CD1c-positive myeloid dendritic cell (primary cell): Measurements from ENCODE around the gene ADAMTS2.

Source experiments
- DNase-seq: peaks from one replicate; pipeline ENCODE4 v3.0.0-alpha.2; 2016; ENCODE audit errors: extremely low spot score

ADAMTS2 gene

DNA sequence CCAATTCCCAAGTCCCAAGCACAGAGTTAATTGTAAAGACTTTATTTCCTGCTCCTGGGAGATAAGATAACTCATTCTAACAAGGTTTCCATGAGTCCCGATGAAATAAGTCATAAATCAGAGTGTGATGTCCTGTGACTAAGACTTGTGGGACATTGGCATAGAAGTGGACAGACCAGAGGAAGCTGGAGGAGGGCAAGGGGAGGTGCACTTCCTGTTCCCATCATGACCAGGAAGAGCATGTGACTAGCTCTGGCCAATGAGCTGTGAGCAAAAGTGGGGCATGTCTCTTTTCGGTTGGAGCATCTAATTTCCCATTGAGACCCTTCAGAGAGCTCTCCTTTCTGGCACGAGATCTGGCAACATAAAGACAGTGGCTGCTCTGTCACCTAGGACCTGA lies 184.7 kb downstream of the ADAMTS2 start:
- no peak for DNase-seq

DNA sequence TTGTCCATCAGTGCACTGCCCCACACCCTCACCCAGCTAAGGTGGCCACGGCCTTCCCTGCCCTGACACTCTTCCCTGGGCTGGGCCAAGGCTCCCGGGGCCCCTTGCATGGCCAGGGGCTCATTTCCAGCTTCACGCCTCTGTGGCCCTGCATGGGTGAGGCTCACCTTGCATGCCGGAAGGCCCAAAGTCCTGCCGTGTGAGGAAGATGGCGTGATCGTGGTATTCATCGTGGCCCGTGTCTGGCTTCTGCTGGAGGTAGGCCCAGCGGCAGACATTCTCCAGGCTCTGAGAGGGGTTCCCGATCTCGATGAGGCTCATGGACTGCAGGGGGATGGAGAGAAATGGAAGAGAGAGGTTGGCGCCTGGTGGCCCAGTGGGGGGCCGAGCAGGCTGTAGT lies 186.7 kb downstream of the ADAMTS2 start:
- DNase-seq = no peak

GRCh38 chr5:179154991-179155955 lies 190.0 kb downstream of the ADAMTS2 start:
- DNase-seq = no peak

DNA sequence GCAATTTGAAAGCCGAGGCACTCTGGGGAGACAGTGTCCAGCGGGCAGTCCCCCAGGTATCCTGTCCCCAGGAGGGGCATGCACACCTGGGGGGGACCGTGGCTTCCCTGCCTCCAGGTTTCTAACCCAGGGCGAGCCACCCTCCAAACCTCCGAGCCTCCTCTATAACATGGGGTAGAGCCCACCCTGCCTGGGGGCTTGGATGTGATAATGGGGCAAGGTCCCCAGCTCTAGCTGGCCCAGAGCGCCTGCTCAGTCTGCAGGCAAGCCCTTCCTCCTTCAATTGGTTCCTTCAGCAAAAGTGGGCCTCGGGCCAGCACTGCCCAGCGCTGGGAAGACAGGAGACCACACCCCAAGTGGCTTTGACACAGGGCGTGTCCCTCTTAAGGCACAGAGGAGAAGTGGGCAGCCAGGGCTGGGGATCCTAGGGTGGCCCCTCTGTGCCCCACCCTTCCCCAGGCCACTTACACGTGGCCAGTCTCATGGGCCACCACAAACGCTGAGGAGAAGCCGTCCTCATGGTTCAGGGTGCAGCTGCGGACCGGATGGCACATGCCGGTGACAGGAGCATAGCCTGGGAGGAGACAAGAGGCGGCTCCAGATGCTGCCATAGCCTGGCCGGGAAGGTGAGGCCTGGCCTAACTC lies 190.8 kb downstream of the ADAMTS2 start:
- no peak for DNase-seq

- no peak for DNase-seq
These were observed 191.3 kb downstream of the ADAMTS2 start for GRCh38 chr5:179153921-179154345.

DNA sequence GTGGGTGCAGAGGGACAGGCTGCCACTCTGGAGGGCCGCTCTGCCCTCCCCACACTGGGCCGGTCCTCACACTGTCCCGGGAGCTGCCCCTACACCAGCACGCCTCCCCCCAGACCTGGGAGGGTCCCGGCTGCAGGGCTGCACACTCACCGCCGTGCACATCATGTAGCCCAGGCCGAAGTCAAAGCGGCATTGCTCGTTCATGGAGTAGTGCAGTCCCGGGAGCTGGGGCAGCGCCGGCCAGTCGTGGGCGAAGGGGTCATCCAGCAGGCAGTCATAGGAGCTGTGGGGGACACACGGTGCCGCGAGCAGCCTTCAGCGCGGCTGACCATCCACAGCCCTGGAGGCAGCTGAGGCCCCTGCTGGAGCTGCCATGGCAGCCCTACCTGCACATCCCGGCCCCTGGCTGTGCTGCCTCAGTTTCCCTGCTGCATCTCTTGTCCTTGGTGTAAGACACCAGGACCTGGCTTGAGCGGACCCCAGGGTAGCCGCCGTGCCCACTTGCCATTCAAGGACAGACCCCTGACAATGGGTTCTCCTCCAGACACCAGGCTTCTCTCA lies 191.8 kb downstream of the ADAMTS2 start:
- DNase-seq = no peak

- no peak for DNase-seq
These were observed 192.3 kb downstream of the ADAMTS2 start for GRCh38 chr5:179152941-179153340.

- no peak for DNase-seq
These were observed 192.9 kb downstream of the ADAMTS2 start for GRCh38 chr5:179152144-179152895.

GRCh38 chr5:179151286-179152118 lies 193.8 kb downstream of the ADAMTS2 start:
- DNase-seq = no peak

- no peak for DNase-seq
These were observed 195.2 kb downstream of the ADAMTS2 start for GRCh38 chr5:179150011-179150410.

GRCh38 chr5:179149278-179149677 lies 196.0 kb downstream of the ADAMTS2 start:
- DNase-seq = no peak

DNA sequence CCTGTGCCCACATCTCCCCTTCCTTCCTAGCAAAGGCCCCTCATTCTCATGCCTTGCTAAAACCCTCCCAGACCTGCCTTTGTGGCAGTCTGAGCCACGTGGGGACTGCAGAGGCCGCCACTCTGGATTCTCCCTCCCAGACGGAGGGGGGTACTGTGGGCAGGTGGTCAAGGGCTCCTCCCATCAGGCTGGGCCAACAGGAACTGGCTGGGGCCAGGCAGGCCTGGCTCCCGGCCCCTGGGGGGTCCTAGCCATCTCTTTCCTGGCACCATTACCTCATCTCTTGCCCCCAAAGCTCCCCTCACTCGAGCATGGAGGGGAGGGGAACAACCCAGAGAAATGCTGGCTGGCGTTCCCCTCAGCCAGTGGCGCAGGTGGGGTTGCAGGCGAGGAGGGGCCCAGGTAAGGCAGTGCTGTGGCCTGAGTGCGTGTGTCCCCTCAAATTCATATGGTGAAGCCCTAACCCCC lies 196.5 kb downstream of the ADAMTS2 start:
- no peak for DNase-seq

DNA sequence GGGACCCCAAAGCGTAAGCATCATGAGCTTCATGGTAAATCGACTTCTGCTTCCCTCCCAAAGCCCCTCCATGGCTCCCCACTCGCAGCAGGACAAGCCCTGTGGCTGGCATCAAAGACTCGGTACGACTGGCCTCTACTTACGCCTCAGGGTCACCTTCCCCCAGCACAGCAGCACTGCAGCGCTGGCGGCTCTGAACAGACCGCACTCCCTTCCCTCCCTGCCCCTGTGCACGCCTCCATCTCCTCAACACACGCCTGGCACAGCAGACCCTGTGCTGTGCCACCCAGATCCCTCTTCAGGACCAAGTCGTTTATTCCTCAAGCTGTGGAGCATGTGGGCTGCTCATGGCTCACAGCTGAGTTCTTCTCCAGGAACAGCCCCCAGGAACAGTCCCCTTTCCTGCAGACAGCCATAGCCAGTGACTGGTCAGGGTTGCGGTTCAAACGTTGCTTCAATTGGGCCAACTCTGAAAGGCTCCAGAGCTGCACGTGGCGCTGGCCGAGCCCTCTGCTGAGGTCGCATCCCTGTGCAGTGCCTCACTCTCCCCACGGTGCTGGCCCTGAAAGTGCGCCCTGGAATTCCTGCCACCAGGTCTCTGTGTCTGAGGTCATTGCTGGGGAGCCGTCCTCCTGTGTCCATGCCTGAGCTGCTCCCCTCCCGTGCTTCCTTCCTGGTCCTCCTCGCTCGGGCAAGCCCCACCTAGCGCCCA lies 197.1 kb downstream of the ADAMTS2 start:
- no peak for DNase-seq

- DNase-seq = no peak
These were observed 199.0 kb downstream of the ADAMTS2 start for GRCh38 chr5:179146277-179146676.

DNA sequence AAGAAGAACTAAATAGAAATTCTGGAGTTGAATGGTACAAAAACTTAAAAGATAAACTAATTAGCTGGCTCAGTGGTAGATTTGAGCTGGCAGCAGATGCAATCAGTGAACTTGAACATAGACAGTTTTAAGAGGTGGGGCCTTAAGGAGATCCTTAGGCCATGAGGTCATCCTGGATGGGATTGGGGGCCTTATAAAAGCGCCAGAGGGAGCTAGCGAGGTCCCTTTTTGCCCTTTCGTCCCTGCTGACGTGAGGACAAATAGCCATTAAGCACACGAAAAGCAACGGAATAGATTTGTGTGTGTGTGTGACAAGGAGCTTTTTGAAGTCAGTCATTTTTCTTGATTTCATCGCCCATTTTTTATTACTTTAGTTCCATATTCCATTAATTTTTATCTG lies 201.8 kb downstream of the ADAMTS2 start:
- no peak for DNase-seq

GRCh38 chr5:179142434-179143198 lies 202.6 kb downstream of the ADAMTS2 start:
- DNase-seq = no peak

DNA sequence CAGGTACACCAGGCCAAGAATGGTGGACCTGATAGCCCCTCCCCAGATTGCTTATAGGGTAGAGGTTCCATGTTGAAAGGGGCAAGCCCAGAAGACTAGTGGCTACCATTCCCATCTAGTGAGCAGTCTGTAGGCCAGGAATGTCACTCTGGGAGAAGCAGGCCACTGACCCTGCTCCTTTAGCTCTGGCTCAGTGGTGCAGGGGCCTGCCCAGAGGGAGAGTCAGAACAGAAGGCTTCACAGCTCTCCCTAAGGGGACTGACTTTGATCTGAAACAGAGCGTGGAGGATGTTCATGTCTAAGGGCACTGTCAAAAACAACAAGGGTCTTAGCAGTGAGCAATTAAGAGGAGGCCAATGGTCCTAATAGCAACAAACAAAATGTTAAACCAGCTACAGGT lies 203.4 kb downstream of the ADAMTS2 start:
- no peak for DNase-seq

DNA sequence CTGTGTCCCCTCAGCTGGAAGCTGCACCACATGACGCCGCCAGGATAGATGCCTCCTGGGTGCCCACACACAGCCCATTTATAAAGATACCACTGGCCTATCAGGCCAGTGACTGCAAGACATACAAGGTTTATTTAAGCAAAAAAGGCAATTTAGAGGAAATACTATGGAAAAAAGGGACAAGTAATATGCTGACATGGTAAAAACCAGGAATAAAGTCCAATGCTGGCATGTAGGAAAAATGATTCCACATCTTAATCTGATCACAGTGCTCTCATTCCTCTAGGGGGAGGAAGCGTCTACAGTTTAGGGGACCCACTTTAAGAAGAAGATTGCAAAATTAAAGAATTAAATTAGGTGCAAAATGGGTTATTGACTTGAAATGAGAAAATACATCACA lies 205.0 kb downstream of the ADAMTS2 start:
- no peak for DNase-seq

DNA sequence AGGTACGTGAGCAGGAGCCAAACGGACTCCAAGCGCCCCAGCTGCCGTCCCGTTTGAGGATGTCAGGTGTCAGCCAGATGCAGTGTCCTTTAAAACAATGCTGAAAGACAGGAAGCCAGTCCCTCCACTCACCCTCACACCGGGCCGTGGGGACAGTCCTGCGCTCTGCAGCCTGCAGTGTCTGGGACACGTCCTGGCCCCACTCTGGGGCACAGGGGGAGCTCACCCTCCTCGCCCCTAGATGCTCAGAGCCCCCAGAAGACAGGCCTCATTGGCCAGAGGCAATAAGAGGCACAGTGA lies 205.4 kb downstream of the ADAMTS2 start:
- DNase-seq = no peak
